T47D (cell line): ENCODE data around the gene ATXN1.
"Not testable (repeated sequence)": the region's sequence is repeated elsewhere in the genome, so short reads cannot be mapped to it uniquely, and the experiment has no call there.

Experiments
- DNase-seq, 2 experiments: peaks; one replicate each; pipeline versions ENCODE4 v3.0.0 to v3.0.0-alpha.2; 2011 to 2012; ENCODE audit warnings: low read depth in 1 of 2, low spot score in 1 of 2
- JUND ChIP-seq: IDR thresholded peaks from 2 replicates; pipeline ENCODE4 v1.6.1; 2012; ENCODE audit warnings: low read depth
- in situ Hi-C: cut with HindIII; loops from 2 replicates; pipeline ENCODE4 v1.10.0; 2016; ENCODE audit warnings: low sequenced_read_pairs, low pct_unique_long_range_greater_than_20kb

The ATXN1 gene

DNA sequence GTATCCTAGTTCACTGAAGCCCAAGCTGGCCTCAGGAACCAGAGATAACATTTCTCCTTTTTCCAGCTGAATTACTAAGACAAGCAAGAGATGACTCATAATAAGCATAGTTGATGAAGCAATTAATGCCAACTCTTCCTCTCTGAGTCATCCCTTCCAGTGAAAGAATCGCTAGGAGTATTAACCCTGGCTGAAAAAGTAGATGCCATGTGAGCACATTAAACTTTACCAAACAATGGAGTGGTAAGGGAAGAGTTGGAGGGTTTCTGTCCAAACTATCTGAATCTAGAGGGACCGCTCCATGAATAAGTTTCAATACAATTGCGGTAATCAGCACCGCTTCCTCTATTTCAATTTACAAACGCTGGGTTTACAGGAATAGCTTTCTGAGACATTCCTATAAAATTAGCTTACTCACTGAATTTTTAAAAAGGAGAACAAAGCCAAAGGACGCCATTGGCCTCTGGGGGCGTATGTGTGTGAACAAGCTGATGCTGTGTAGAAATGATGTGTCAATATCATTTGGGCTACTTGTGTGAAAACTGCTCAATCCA is 48.3 kb downstream of the ATXN1 start:
- no peak for TF ChIP-seq JUND
- peak in 1 of 2 experiments; percentile 32 for DNase-seq
- in situ Hi-C loops: no loop called here

DNA sequence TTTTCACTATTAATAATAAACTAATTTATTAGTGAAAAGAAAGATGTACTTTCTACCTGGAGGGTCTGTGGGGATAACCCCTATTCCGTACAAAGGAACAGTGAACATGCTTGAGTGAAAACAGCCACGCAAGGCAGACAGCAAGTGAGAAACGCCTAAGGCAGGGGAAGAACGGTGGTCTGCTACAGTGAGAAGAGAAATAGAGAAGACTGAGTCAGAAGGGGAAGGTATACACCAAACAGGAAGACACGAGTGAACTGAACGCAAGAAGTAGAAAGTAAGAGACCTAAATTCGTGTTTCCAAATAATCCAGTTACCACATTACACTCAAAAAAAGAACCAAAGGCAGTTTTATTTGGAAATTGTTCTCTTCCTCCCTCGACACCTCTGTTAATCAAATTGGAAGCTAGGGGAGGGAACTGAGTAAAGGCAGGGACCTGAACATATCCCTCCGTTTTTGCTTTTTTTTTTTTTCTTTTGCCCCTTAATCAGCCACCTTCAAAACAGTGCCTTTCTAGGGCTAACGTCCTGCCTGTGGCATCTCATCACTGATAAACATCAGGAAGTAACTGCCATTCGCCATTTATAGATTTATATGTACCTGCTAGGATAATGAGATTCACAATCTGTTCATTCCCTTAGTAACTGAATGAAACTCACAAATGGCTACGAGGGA is 48.9 kb downstream of the ATXN1 start:
- no peak for DNase-seq
- in situ Hi-C loops: no loop called here
- TF ChIP-seq JUND: no peak

DNA sequence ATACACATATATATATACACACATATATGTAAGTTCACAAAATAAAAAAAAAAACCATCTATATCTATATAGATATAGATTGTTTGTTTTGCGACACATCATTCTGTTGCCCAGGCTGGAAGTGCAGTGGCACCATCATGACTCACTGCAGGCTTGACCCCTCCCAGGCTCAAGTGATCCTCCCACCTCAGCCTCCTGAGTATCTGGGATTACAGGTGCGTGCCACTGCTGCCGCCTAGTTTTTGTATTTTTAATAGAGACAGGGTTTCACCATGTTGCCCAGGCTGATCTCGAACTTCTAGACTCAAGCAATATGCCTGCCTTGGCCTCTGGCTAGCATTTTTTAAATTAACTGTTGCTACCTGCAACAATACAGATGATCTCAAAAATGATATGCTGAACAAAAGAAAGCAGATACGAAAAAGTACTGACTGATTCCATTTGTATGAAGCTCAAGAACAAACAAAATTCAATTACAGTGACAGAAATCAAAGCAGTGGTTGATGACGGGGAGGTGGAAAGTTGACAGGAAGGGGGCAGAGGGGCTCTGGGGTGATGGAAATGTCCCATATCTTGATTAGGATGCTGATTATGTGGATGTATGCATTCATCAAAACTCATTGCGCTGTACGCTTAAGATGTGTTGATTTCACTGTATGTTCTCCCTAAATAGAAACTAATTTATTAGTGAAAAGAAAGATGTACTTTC is 49.6 kb downstream of the ATXN1 start:
- peak in 1 of 2 experiments; percentile 23 for DNase-seq
- TF ChIP-seq JUND: no peak
- in situ Hi-C loops: no loop called here

DNA sequence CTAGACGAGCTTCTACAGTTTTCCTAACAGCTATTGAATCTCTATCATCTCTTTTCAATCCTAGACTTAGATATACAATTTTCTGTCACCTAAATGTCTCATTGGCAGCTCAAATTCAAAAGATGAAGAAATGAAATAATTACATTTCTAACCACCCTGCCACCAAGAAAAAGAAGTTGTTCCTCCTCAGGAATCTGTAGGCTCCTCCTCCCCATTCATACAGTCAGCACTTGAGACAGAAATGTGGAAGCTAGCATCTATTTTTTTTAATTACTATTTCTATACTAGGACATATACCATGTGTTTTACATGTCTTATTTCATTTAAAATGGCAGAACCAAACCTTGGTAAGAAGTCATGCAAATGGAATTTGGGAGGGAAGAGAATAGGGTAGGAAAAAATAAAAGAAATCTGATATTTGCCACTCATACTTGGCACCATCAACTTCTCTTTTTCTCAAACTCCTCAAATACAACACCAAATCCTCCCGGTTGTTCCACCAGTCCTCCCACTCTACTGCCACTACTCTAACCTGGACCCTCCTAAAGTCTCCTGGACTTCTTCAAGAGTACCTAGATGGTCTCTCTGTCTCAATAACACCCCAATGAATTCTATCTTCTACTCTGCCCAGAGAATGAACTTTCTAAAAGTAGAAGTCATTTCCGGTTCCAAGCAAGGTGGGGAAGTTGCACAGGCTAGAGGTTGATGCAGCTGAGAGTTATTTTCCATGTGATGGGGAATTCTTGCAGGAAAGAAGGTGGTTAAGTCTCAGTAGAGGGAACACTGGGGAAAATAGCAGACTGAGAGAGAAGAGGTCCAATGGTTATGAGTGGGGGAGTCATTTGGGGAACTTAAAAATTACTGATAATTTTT is 54.1 kb downstream of the ATXN1 start:
- in situ Hi-C loops: no loop called here
- no peak for DNase-seq
- TF ChIP-seq JUND: no peak

DNA sequence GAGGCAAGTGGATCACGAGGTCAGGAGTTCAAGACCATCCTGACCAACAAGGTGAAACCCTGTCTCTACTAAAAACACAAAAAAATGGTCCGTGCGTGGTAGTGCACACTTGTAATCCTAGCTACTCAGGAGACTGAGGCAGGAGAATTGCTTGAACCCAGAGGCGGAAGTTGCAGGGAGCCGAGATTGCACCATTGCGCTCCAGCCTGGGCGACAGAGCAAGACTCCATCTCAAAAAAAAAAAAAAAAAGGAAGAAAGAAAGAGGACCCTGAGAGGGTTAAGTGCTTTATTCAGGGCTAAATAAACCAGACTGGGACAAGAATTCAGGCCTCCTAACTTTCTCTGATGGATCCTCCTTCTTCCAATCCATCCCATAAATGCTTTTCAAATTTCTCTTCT is 54.8 kb downstream of the ATXN1 start:
- DNase-seq, in situ Hi-C loops: not testable (repeated sequence)

DNA sequence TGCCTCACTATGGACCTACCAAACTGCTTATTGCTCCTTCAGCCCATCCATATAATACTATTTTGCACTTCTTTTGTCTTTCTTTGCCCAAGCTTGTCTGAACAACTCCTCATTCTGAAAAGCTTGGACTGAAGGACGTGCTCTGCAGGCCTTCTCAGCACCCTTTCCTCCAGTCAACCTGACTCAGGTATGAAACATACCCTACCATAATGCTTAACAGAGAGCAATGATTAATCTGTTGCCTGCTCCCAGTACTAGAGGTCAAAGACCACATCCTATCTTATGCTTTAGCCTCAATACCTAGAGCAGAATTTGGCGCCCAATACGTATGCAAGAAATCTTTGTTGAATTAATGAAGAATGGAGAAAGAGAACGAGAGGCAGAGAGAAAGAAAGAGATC is 55.2 kb downstream of the ATXN1 start:
- no peak for TF ChIP-seq JUND
- in situ Hi-C loops: no loop called here
- no peak for DNase-seq

DNA sequence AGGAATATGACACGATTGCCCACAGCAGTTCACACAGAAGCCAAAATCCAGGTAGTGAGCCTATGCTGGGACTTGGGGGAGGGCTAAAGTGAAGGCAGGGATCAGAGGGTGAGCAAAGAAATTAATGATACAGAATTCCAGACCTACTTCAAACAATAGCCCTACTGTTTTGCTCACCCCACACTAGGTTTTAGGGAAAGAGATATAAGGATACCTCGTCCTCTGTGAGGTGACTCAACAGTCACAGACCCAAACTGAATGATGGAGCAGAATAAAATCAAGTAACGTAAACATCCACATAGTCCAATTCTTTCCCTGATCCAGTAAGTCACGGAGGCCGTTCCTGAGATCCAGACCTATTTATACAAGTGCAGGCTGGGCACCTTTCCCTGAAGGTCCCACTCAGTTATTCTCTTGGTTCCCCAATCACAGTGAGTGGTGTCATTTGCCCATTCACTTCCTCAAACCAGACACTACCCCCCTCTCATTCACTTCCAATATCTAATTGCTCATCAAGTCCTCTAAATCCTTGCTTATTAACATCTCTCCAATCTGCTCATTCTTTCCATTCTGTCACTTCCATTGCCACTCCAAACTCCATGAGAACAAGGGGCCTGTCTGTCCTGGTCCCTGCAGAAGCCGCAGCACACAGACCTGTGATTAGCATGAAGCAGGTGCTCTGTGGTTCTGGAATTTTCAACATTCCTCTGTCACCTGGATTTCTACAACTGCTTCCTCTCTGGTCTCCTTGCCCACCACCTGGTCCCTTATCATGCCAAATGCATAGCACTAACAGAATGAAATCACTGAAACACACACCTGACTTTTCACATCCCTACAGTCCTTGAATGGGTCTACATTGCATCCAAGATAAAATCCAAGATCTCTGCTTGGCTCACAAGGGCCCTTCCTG is 55.9 kb downstream of the ATXN1 start:
- no peak for TF ChIP-seq JUND
- no peak for DNase-seq

DNA sequence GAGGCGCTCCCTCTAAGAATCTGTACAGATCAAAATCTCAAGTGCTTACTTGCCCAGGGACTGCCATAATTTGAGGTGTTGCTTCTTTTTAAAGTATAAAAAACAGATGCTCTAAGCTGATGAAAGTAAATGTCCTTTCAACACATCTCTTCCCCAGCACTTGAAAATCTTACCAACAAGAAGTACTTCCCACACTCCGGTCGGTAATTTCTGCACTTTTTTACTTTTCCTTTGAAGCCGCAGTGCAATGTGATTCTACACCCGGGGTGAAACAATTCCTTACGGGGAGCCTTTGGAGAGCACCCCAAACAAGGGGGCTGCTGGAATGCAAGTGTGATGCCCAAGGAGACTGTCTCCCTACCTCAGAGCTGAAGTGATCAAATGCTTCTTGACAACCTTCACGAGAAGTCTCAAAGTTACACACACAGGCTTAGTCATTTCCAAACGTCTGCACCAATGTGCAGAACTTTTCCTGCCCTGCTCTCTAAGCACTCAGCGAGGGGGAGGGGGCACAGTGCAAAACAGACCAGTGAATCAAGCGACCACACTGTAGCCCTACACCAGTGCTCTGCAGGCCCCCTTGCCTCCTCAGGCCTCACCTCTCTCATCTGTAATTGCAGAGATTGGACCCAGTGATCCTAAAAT is 56.7 kb downstream of the ATXN1 start:
- TF ChIP-seq JUND: no peak
- in situ Hi-C loops: no loop called here
- no peak for DNase-seq

More for the DNA sequence above, 55.9 kb downstream of the ATXN1 start:
- in situ Hi-C loops: no loop called here

DNA sequence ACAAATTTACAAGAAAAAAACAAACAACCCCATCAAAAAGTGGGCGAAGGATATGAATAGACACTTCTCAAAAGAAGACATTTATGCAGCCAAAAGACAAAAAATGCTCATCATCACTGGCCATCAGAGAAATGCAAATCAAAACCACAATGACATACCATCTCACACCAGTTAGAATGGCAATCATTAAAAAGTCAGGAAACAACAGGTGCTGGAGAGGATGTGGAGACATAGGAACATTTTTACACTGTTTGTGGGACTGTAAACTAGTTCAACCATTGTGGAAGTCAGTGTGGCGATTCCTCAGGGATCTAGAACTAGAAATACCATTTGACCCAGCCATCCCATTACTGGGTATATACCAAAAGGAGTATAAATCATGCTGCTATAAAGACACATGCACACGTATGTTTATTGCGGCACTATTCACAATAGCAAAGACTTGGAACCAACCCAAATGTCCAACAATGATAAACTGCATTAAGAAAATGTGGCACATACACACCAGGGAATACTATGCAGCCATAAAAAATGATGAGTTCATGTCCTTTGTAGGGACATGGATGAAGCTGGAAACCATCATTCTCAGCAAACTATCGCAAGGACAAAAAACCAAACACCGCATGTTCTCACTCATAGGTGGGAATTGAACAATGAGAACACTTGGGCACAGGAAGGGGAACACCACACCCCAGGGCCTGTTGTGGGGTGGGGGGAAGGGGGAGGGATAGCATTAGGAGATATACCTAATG is 58.5 kb downstream of the ATXN1 start:
- in situ Hi-C loops: not testable (repeated sequence)

DNA sequence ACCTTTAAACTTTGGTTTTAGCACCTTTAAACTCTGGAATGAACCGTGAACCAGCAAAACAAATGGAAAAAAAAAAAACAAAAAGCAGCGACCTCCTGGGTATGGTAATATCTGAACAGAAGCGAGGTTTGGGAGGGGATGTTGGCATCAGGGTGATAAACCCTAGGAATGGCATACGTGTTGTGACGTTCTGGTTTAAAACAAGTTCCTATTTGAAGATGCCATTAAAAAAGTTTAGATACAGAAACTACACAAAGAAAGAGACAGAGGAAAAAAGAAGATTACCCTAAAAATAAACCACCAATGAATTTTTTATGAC is 60.4 kb downstream of the ATXN1 start:
- in situ Hi-C loops: no loop called here
- TF ChIP-seq JUND: no peak
- DNase-seq: no peak

More for the DNA sequence above, 58.5 kb downstream of the ATXN1 start:
- not testable (repeated sequence) for DNase-seq
